Measurements from ENCODE around the gene RAB3C.

GRCh38 chr5:58752104-58752503 lies 169.2 kb downstream of the RAB3C start:
- no peak for TF ChIP-seq POLR2A (IDR thresholded peaks at IDR 0.05)
- TF ChIP-seq, protein P1, sequence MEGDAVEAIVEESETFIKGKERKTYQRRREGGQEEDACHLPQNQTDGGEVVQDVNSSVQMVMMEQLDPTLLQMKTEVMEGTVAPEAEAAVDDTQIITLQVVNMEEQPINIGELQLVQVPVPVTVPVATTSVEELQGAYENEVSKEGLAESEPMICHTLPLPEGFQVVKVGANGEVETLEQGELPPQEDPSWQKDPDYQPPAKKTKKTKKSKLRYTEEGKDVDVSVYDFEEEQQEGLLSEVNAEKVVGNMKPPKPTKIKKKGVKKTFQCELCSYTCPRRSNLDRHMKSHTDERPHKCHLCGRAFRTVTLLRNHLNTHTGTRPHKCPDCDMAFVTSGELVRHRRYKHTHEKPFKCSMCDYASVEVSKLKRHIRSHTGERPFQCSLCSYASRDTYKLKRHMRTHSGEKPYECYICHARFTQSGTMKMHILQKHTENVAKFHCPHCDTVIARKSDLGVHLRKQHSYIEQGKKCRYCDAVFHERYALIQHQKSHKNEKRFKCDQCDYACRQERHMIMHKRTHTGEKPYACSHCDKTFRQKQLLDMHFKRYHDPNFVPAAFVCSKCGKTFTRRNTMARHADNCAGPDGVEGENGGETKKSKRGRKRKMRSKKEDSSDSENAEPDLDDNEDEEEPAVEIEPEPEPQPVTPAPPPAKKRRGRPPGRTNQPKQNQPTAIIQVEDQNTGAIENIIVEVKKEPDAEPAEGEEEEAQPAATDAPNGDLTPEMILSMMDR (IDR thresholded peaks at IDR 0.05 in 8 of 11, conservative IDR thresholded peaks at IDR 0.05 in 3 of 11) = no peak
- TF ChIP-seq POLR2AphosphoS5 (IDR thresholded peaks at IDR 0.05) = no peak

Data from spleen (tissue), 7 donors.